Activated CD8-positive, alpha-beta T cell treated with anti-CD3 and anti-CD28 coated beads, Interleukin-2, amount 10 ng/mL, durations not matched to agents 7 days and 5 days (primary cell): Measurements from ENCODE around the gene CDK17. TPM values are rescaled to one million over a fixed set of nuclear protein-coding genes. Genes with fewer than 3 reads are reported as not detected.

Experiments
- total RNA-seq, 2 experiments: library from RNA; stranded (reverse); gene quantifications; one replicate each; pipeline ENCODE4 v1.2.3, GENCODE V29; 2021

Gene CDK17
- total RNA-seq, 2 experiments from 2014 or later: 38.2 to 39.5 TPM

Other genes starting within 250 kb of the CDK17 start
- gene ELK3, start 206.1 kb downstream of the CDK17 start, total RNA-seq: 10 to 100 TPM; 17.6 to 18.1 TPM
- 1 to 10 TPM in 1 of 2 experiments, under 1 TPM in 1; 0.18 to 1.2 TPM for gene CFAP54, start 89.1 kb upstream of the CDK17 start, total RNA-seq